H1 (cell line): ENCODE results near the gene ARHGAP15.

Experiments
- CHD2 ChIP-seq: IDR thresholded peaks from 2 replicates; pipeline ENCODE4 v1.6.1; 2012; ENCODE audit warnings: low read length, improper control_type of control experiment
- CTCF ChIP-seq, 3 experiments: IDR thresholded peaks; 1 replicate in 2 of 3; 2 replicates in 1 of 3; pipeline versions ENCODE4 v1.5.1 to v1.6.1; 2011; ENCODE audit warnings: low read length in 3 of 3, mild to moderate bottlenecking in 3 of 3, inconsistent platforms in 2 of 3, low read depth in 1 of 3, moderate library complexity in 1 of 3; ENCODE audit not compliant: insufficient read depth in 1 of 3; ENCODE audit errors: control extremely low read depth in 1 of 3
- EZH2 ChIP-seq: fragments of 200-600 bp; sonication (generic); IDR thresholded peaks from 2 replicates; pipeline ENCODE4 v1.7.1; 2012; ENCODE audit warnings: low read depth, mild to moderate bottlenecking, moderate library complexity, low read length, inconsistent platforms; ENCODE audit not compliant: severe bottlenecking
- HDAC6 ChIP-seq: IDR thresholded peaks from one replicate; pipeline ENCODE4 v1.7.1; 2012; ENCODE audit warnings: low read depth, mild to moderate bottlenecking, inconsistent platforms, low read length, moderate library complexity
- MAFK ChIP-seq: IDR thresholded peaks from 2 replicates; pipeline ENCODE4 v1.6.1; 2012; ENCODE audit warnings: low read depth, mild to moderate bottlenecking, improper control_type of control experiment, low read length
- YY1 ChIP-seq: IDR thresholded peaks from 2 replicates; pipeline ENCODE4 v1.6.1; 2011; ENCODE audit warnings: low read depth, mild to moderate bottlenecking, low read length

- TF ChIP-seq CTCF (IDR thresholded peaks at IDR 0.05; ENCODE audit: control extremely low read depth in 1 of 3, insufficient read depth in 1 of 3, low read depth in 1 of 3, low read length in 3 of 3) (no peak), CHD2 (no peak), EZH2 (no peak), YY1 (no peak), MAFK (no peak), HDAC6 (no peak)
These were observed 473.9 kb downstream of the ARHGAP15 start for GRCh38 chr2:143603035-143603655.
